HepG2 (cell line): ENCODE results near the gene DARS2. TPM values are rescaled to one million over a fixed set of nuclear protein-coding genes. Genes with fewer than 3 reads are reported as not detected.

Experiments used
- ATAC-seq: fragments of 200-7000 bp; cut with Tn5 transposase; 3 replicates; pipeline ENCODE4 v1.9.1; 2020; ENCODE audit warnings: mild to moderate bottlenecking, moderate library complexity
- BruUV-seq: library from RNA; stranded (reverse); fragments of 400-500 nt; replicated peaks from 2 replicates; lab custom pipeline; 2021; lab: Mats Ljungman, UMichigan
- CTCF ChIA-PET: fragments of 300-600 bp; formaldehyde crosslinking; extraction: SDS; loops from one replicate; lab custom pipeline; 2021; ENCODE audit warnings: low total read pairs, inconsistent platforms, low intra/inter-chr PET ratio; lab: Yijun Ruan, JAX
- POLR2A ChIA-PET: fragments of 350-600 bp; sonication (Branson Sonifier 250); formaldehyde crosslinking; loops from one replicate; lab custom pipeline; 2020; ENCODE audit warnings: antibody characterized with exemption, inconsistent platforms; lab: Yijun Ruan, JAX
- DNase-seq: peaks from one replicate; pipeline ENCODE4 v3.0.0-alpha.2; 2015; ENCODE audit warnings: low spot score
- FAIRE-seq: peaks from 3 replicates; lab custom pipeline; 2011; peaks lifted over from hg19 to GRCh38; lab: Jason Lieb, UNC
- H2AFZ ChIP-seq: one replicate; pipeline ENCODE4 v1.6.1; 2011; ENCODE audit warnings: low read length, inconsistent platforms
- H3K27ac ChIP-seq: fragments of 300-600 bp; 3 replicates; pipeline ENCODE4 v1.8.0; 2011; ENCODE audit warnings: mixed run types, mild to moderate bottlenecking, mixed read lengths, low read length, inconsistent platforms; ENCODE audit not compliant: insufficient read depth; ENCODE audit errors: extremely low read length
- H3K27me3 ChIP-seq, 2 experiments: fragments of 200-600 bp in 1 of 2; 2 replicates in 1 of 2; 3 replicates in 1 of 2; pipeline versions ENCODE4 v1.6.0 to v1.8.0; 2011; ENCODE audit warnings: low read length in 2 of 2, mild to moderate bottlenecking in 2 of 2, moderate library complexity in 2 of 2, inconsistent platforms in 1 of 2; ENCODE audit not compliant: insufficient read depth in 2 of 2, control insufficient read depth in 1 of 2
- H3K36me3 ChIP-seq, 2 experiments: fragments of 200-600 bp in 1 of 2; replicated peaks in 1 of 2; 2 replicates in 1 of 2; 3 replicates in 1 of 2; pipeline versions ENCODE4 v1.5.1 to v1.8.0; 2011; ENCODE audit warnings: low read length in 2 of 2, inconsistent platforms in 1 of 2; ENCODE audit not compliant: insufficient read depth in 2 of 2, control insufficient read depth in 1 of 2
- H3K4me1 ChIP-seq: 2 replicates; pipeline ENCODE4 v1.5.1; 2012; ENCODE audit warnings: low read length, inconsistent platforms; ENCODE audit not compliant: insufficient read depth
- H3K4me2 ChIP-seq: 2 replicates; pipeline ENCODE4 v1.6.0; 2011; ENCODE audit warnings: low read depth, low read length, inconsistent platforms
- H3K4me3 ChIP-seq, 3 experiments: fragments of 200-600 bp in 1 of 3; sonication (generic), shearing (Covaris generic) in 1 of 3; replicated peaks in 1 of 3; 2 replicates each; pipeline ENCODE4 v1.5.1; 2011 to 2016; ENCODE audit warnings: low read length in 3 of 3, inconsistent platforms in 2 of 3, low read depth in 2 of 3, mild to moderate bottlenecking in 2 of 3, control low read depth in 1 of 3, mixed read lengths in 1 of 3; ENCODE audit not compliant: insufficient read depth in 1 of 3
- H3K79me2 ChIP-seq: one replicate; pipeline ENCODE4 v1.6.1; 2011; ENCODE audit warnings: low read length, inconsistent platforms; ENCODE audit not compliant: insufficient read depth
- H3K9ac ChIP-seq: 2 replicates; pipeline ENCODE4 v1.6.0; 2011; ENCODE audit warnings: mild to moderate bottlenecking, low read depth, low read length, inconsistent platforms; ENCODE audit not compliant: insufficient read depth
- H3K9me3 ChIP-seq: 2 replicates; pipeline ENCODE4 v1.5.1; 2012; ENCODE audit warnings: mild to moderate bottlenecking, low read length
- H4K20me1 ChIP-seq: 2 replicates; pipeline ENCODE4 v1.6.0; 2011; ENCODE audit warnings: inconsistent platforms, mild to moderate bottlenecking, low read length, moderate library complexity; ENCODE audit not compliant: insufficient read depth
- ARNT2 ChIP-seq: sonication (generic); formaldehyde crosslinking; IDR thresholded peaks from 2 replicates; pipeline ENCODE4 v1.8.0; 2022; ENCODE audit warnings: mild to moderate bottlenecking, low read depth, missing genetic modification reagents, moderate library complexity
- CCAR2 ChIP-seq: fragments of 200-400 bp; formaldehyde crosslinking; optimal IDR thresholded peaks from 2 replicates; pipeline ENCODE3; 2018; ENCODE audit warnings: low read depth, mild to moderate bottlenecking, low read length, moderate library complexity
- CHD4 ChIP-seq: fragments of 200-600 bp; sonication (generic); IDR thresholded peaks from 2 replicates; pipeline ENCODE4 v1.7.0; 2017; ENCODE audit warnings: mild to moderate bottlenecking, low read length, borderline replicate concordance
- FLYWCH1 ChIP-seq: sonication (generic); formaldehyde crosslinking; IDR thresholded peaks from 2 replicates; pipeline ENCODE4 v1.8.1; 2023; ENCODE audit warnings: mild to moderate bottlenecking, missing genetic modification reagents
- KAT2B ChIP-seq: fragments of 150-350 bp; IDR thresholded peaks from 2 replicates; pipeline ENCODE4 v1.6.1; 2014; ENCODE audit warnings: low read depth, low read length, borderline replicate concordance
- KDM5B ChIP-seq: sonication (generic); formaldehyde crosslinking; IDR thresholded peaks from 2 replicates; pipeline ENCODE4 v1.4.0; 2020; ENCODE audit warnings: missing genetic modification reagents, mild to moderate bottlenecking, borderline replicate concordance
- NKX3-1 ChIP-seq: sonication (generic); formaldehyde crosslinking; IDR thresholded peaks from 2 replicates; pipeline ENCODE4 v1.5.0; 2020; ENCODE audit warnings: missing genetic modification reagents
- PTBP1 ChIP-seq: fragments of 200-400 bp; formaldehyde crosslinking; IDR thresholded peaks from 2 replicates; pipeline ENCODE4 v1.6.1; 2018; ENCODE audit warnings: low read length, low read depth; ENCODE audit not compliant: poor library complexity, severe bottlenecking
- REPIN1 ChIP-seq: sonication (generic); formaldehyde crosslinking; IDR thresholded peaks from 2 replicates; pipeline ENCODE4 v1.8.0; 2022; ENCODE audit warnings: missing genetic modification reagents, low read depth, mild to moderate bottlenecking, borderline replicate concordance
- XBP1 ChIP-seq: sonication (generic); formaldehyde crosslinking; IDR thresholded peaks from 2 replicates; pipeline ENCODE4 v1.5.0; 2020; ENCODE audit warnings: missing genetic modification reagents
- ZFP90 ChIP-seq: sonication (generic); formaldehyde crosslinking; IDR thresholded peaks from 2 replicates; pipeline ENCODE4 v1.8.0; 2022; ENCODE audit warnings: missing genetic modification reagents, mild to moderate bottlenecking, inconsistent platforms, borderline replicate concordance
- ZFY ChIP-seq: sonication (generic); formaldehyde crosslinking; IDR thresholded peaks from 2 replicates; pipeline ENCODE4 v1.4.0; 2020; ENCODE audit warnings: missing genetic modification reagents
- ZNF350 ChIP-seq: sonication (generic); formaldehyde crosslinking; IDR thresholded peaks from 2 replicates; pipeline ENCODE4 v1.4.0; 2020; ENCODE audit warnings: mild to moderate bottlenecking, low read depth, missing genetic modification reagents, borderline replicate concordance
- ZNF451 ChIP-seq: sonication (generic); formaldehyde crosslinking; IDR thresholded peaks from 2 replicates; pipeline ENCODE4 v1.5.0; 2020; ENCODE audit warnings: mild to moderate bottlenecking, missing genetic modification reagents
- WGBS: methylation state at CpG from one replicate; pipeline ENCODE4 v1.1.6; 2017; ENCODE audit warnings: low lambda C conversion rate; 5-methylcytosine and 5-hydroxymethylcytosine counted together
- in situ Hi-C: cut with HindIII; loops from 2 replicates; pipeline ENCODE4 v1.10.0; 2017; ENCODE audit warnings: low pct_unique_long_range_greater_than_20kb; ENCODE audit not compliant: extremely low pct_ligation_motif_present
- intact Hi-C: fragments of 100-400 bp; cut with micrococcal nuclease; formaldehyde crosslinking; loops from one replicate; pipeline ENCODE4 v1.10.0; 2022; ENCODE audit not compliant: unreplicated experiment
- polyA plus RNA-seq, 8 experiments: library from polyadenylated mRNA; depleted of rRNA in 3 of 8; stranded (reverse) in 7 of 8; unstranded in 1 of 8; fragments of >200 nt; fragmentation: Illumina TruSeq in 4 of 8; extraction: Trizol in 4 of 8; gene quantifications; 2 replicates each; pipeline versions ENCODE4 v1.2.1 to v1.2.3, GENCODE V29; 2011 to 2016; ENCODE audit warnings: low read depth in 4 of 8, missing spikeins in 1 of 8, mixed read lengths in 1 of 8; ENCODE audit not compliant: insufficient read depth in 1 of 8
- total RNA-seq, 5 experiments: library from RNA; depleted of rRNA; stranded (reverse); fragments of >200 nt; fragmentation: Illumina TruSeq; extraction: Trizol; gene quantifications; 2 replicates each; pipeline ENCODE4 v1.2.3, GENCODE V29; 2016; ENCODE audit warnings: low read depth in 1 of 5
- TF ChIP-seq, protein P1 (sequence below): sonication (generic); formaldehyde crosslinking; conservative IDR thresholded peaks from 2 replicates; pipeline ENCODE4 v1.4.0; 2020; ENCODE audit warnings: missing genetic modification reagents
- TF ChIP-seq, protein P2 (sequence below): sonication (generic); formaldehyde crosslinking; IDR thresholded peaks from 2 replicates; pipeline ENCODE4 v1.5.1; 2020; ENCODE audit warnings: missing genetic modification reagents, mild to moderate bottlenecking, borderline replicate concordance
- TF ChIP-seq, protein P3 (sequence below): sonication (generic); formaldehyde crosslinking; IDR thresholded peaks from 2 replicates; pipeline ENCODE4 v1.9.0; 2021; ENCODE audit warnings: missing genetic modification reagents, mild to moderate bottlenecking, borderline replicate concordance

Gene DARS2
- total and polyA plus RNA-seq, 2 of the 13 experiments (the other 11 are each of a cell fraction or from before 2014, with no cell fraction given): 17.6 to 27.7 TPM

DNA sequence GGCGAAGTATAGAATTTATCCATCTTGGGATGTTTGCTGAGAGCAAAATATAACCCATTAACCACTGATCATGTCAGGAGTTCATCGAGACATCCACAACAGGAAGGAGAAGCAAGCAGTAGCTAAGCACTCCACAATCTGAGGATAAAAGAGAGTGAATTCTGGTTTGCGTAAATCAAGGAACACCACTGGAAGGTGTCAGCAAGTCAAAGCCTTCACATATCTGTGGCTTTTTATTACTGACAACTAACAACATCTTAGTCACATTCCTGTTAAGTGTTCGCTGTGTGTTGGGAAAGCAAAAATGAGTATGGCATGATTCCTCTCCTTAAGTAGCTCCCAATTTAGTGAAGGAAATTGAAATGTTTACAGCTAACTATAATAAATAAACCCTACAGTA, 44.5 kb upstream of the DARS2 start (continued):
- TF ChIP-seq, protein P1, sequence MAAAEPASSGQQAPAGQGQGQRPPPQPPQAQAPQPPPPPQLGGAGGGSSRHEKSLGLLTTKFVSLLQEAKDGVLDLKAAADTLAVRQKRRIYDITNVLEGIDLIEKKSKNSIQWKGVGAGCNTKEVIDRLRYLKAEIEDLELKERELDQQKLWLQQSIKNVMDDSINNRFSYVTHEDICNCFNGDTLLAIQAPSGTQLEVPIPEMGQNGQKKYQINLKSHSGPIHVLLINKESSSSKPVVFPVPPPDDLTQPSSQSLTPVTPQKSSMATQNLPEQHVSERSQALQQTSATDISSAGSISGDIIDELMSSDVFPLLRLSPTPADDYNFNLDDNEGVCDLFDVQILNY (CRISPR knock-in tag): no peak
- TF ChIP-seq ZNF350 (CRISPR knock-in tag) (no peak), FLYWCH1 (CRISPR knock-in tag) (no peak), KAT2B (no peak), PTBP1 (no peak), ZFP90 (CRISPR knock-in tag) (no peak), XBP1 (no peak), ARNT2 (CRISPR knock-in tag) (no peak), CHD4 (no peak)
- TF ChIP-seq, protein P2, sequence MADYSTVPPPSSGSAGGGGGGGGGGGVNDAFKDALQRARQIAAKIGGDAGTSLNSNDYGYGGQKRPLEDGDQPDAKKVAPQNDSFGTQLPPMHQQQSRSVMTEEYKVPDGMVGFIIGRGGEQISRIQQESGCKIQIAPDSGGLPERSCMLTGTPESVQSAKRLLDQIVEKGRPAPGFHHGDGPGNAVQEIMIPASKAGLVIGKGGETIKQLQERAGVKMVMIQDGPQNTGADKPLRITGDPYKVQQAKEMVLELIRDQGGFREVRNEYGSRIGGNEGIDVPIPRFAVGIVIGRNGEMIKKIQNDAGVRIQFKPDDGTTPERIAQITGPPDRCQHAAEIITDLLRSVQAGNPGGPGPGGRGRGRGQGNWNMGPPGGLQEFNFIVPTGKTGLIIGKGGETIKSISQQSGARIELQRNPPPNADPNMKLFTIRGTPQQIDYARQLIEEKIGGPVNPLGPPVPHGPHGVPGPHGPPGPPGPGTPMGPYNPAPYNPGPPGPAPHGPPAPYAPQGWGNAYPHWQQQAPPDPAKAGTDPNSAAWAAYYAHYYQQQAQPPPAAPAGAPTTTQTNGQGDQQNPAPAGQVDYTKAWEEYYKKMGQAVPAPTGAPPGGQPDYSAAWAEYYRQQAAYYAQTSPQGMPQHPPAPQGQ (CRISPR knock-in tag): no peak

DNA sequence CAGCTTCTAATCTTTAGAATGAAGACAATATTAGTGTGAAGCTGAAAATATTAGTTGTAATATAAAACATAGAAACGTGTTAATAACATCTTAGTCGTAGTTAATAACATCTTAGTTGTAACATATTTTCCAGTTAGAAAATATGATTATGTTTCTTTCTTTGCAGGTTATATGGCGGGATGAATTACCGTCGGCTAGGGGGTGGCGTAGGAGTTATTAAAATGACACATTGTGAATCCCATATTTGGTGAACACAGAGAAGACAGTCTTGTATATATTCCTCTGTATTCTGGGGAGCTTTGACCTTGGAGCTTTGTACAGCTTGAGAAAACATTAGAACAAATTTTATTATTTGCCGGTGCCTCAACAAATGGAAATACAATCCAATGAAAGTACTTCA, 39.5 kb upstream of the DARS2 start:
- CTCF ChIA-PET: no interaction called here
- no peak for TF ChIP-seq CCAR2
- TF ChIP-seq, protein P3, sequence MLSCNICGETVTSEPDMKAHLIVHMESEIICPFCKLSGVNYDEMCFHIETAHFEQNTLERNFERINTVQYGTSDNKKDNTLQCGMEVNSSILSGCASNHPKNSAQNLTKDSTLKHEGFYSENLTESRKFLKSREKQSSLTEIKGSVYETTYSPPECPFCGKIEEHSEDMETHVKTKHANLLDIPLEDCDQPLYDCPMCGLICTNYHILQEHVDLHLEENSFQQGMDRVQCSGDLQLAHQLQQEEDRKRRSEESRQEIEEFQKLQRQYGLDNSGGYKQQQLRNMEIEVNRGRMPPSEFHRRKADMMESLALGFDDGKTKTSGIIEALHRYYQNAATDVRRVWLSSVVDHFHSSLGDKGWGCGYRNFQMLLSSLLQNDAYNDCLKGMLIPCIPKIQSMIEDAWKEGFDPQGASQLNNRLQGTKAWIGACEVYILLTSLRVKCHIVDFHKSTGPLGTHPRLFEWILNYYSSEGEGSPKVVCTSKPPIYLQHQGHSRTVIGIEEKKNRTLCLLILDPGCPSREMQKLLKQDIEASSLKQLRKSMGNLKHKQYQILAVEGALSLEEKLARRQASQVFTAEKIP (CRISPR knock-in tag): no peak
- no peak for TF ChIP-seq ZFY (CRISPR knock-in tag)
- no peak for TF ChIP-seq ZNF451 (CRISPR knock-in tag)
- TF ChIP-seq KDM5B (CRISPR knock-in tag): no peak
- TF ChIP-seq REPIN1 (CRISPR knock-in tag): no peak
- no peak for TF ChIP-seq NKX3-1

More for the DNA sequence above, 39.5 kb upstream of the DARS2 start:
- DNase-seq (no peak), ATAC-seq (no peak), FAIRE-seq (no peak)
- Histone ChIP-seq H3K4me2 (no peak overlapping the region), H3K4me1 (no peaks in the 10 kb centered on the region), H3K36me3 (peaks cover 2 to 40% of the 10 kb centered on the region in 2 experiments; a peak in 3 of 5 replicates), H2AFZ (no peak overlapping the region), H3K9me3 (no peaks in the 10 kb centered on the region), H3K27me3 (no peaks in the 10 kb centered on the region; a peak in 1 of 5 replicates), H3K27ac (no peak overlapping the region), H3K4me3 (no peak overlapping the region), H3K9ac (no peak overlapping the region), H3K79me2 (no peaks in the 10 kb centered on the region), H4K20me1 (no peaks in the 10 kb centered on the region)
- 96% methylated on average over 7 of the region's 7 CpGs for WGBS
- in situ Hi-C loops: no loop called here
- intact Hi-C loops: no loop called here
- BruUV-seq: no TSS peak
- POLR2A ChIA-PET: no interaction called here
